Smooth muscle cell (in vitro differentiated cells): ENCODE measurements around the gene TBX18. TPM values are rescaled to one million over a fixed set of nuclear protein-coding genes. Genes with fewer than 3 reads are reported as not detected.
A peak's percentile ranks its signal among the peaks of the same experiment; 100 is the strongest.

Experiments
- DNase-seq: peaks from one replicate; lab custom pipeline; 2025; ENCODE audit not compliant: unreplicated experiment; lab: John Stamatoyannopoulos, UW
- H2AFZ ChIP-seq: fragments of 200-600 bp; sonication (generic); 2 replicates; pipeline ENCODE4 v1.6.0; 2016; ENCODE audit warnings: antibody characterized with exemption, low read depth, mild to moderate bottlenecking
- H3F3A ChIP-seq: fragments of 200-600 bp; sonication (generic); 2 replicates; pipeline ENCODE4 v1.6.0; 2017; ENCODE audit warnings: antibody characterized with exemption, low read depth
- H3K27ac ChIP-seq: fragments of 200-600 bp; sonication (generic); 2 replicates; pipeline ENCODE4 v1.5.1; 2016; ENCODE audit warnings: low read depth, mild to moderate bottlenecking
- H3K27me3 ChIP-seq: fragments of 200-600 bp; sonication (generic); 2 replicates; pipeline ENCODE4 v1.6.1; 2016; ENCODE audit warnings: low read depth, mild to moderate bottlenecking
- H3K36me3 ChIP-seq: fragments of 200-600 bp; sonication (generic); 2 replicates; pipeline ENCODE4 v1.5.1; 2016; ENCODE audit warnings: low read depth
- H3K4me1 ChIP-seq: fragments of 200-600 bp; sonication (generic); 2 replicates; pipeline ENCODE4 v1.5.1; 2016; ENCODE audit warnings: low read depth
- H3K4me2 ChIP-seq: fragments of 200-600 bp; sonication (generic); 2 replicates; pipeline ENCODE4 v1.6.0; 2016; ENCODE audit warnings: mild to moderate bottlenecking
- H3K4me3 ChIP-seq: fragments of 200-600 bp; sonication (generic); 2 replicates; pipeline ENCODE4 v1.5.1; 2016; ENCODE audit warnings: mild to moderate bottlenecking
- H3K79me2 ChIP-seq: fragments of 200-600 bp; sonication (generic); 2 replicates; pipeline ENCODE4 v1.6.0; 2016; ENCODE audit warnings: low read depth, mild to moderate bottlenecking
- H3K9ac ChIP-seq: fragments of 200-600 bp; sonication (generic); 2 replicates; pipeline ENCODE4 v1.6.0; 2016; ENCODE audit warnings: low read depth
- H3K9me3 ChIP-seq: fragments of 200-600 bp; sonication (generic); replicated peaks from 2 replicates; pipeline ENCODE4 v1.5.1; 2016; ENCODE audit warnings: low read depth
- H4K20me1 ChIP-seq: fragments of 200-600 bp; sonication (generic); 2 replicates; pipeline ENCODE4 v1.6.0; 2016; ENCODE audit warnings: low read depth
- WGBS: methylation state at CpG from one replicate; pipeline ENCODE4 v1.1.7; 2016; ENCODE audit warnings: low lambda C conversion rate; 5-methylcytosine and 5-hydroxymethylcytosine counted together
- polyA plus RNA-seq: library from polyadenylated mRNA; unstranded; fragments of >200 nt; fragmentation: Nextera tagmentation; extraction: Ambion mirVana; gene quantifications from 2 replicates; pipeline ENCODE4 v1.2.1, GENCODE V29; 2016
- total RNA-seq: library from RNA; depleted of rRNA; stranded (reverse); fragments of >200 nt; gene quantifications from 2 replicates; pipeline ENCODE4 v1.2.3, GENCODE V29; 2014
- TF ChIP-seq, protein P1 (sequence below): fragments of 200-600 bp; sonication (generic); IDR thresholded peaks from 2 replicates; pipeline ENCODE4 v1.5.1; 2017; ENCODE audit warnings: borderline replicate concordance, mild to moderate bottlenecking, antibody characterized with exemption; ENCODE audit not compliant: insufficient read depth, poor library complexity, severe bottlenecking

TBX18 gene
- total and polyA plus RNA-seq, 2 experiments from 2014 or later = 0.59 to 2.3 TPM

- H3K27me3 ChIP-seq = peaks cover 90% of the 10 kb centered on the region
- peak overlapping the region; percentile 86 for H2AFZ ChIP-seq
- no peak for DNase-seq
- no peak overlapping the region for H3K9ac ChIP-seq
- H3K9me3 ChIP-seq = no peaks in the 10 kb centered on the region
- no peaks in the 10 kb centered on the region for H3F3A ChIP-seq
- H3K4me2 ChIP-seq = peak overlapping the region; percentile 84
- H3K4me1 ChIP-seq = peaks cover 6% of the 10 kb centered on the region
- no peak overlapping the region for H3K27ac ChIP-seq
- H4K20me1 ChIP-seq = no peaks in the 10 kb centered on the region
- H3K4me3 ChIP-seq = peak overlapping the region; percentile 57
- 2% methylated on average over 72 of the region's 74 CpGs for WGBS
- TF ChIP-seq, protein P1, sequence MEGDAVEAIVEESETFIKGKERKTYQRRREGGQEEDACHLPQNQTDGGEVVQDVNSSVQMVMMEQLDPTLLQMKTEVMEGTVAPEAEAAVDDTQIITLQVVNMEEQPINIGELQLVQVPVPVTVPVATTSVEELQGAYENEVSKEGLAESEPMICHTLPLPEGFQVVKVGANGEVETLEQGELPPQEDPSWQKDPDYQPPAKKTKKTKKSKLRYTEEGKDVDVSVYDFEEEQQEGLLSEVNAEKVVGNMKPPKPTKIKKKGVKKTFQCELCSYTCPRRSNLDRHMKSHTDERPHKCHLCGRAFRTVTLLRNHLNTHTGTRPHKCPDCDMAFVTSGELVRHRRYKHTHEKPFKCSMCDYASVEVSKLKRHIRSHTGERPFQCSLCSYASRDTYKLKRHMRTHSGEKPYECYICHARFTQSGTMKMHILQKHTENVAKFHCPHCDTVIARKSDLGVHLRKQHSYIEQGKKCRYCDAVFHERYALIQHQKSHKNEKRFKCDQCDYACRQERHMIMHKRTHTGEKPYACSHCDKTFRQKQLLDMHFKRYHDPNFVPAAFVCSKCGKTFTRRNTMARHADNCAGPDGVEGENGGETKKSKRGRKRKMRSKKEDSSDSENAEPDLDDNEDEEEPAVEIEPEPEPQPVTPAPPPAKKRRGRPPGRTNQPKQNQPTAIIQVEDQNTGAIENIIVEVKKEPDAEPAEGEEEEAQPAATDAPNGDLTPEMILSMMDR = peak; percentile 9
- no peaks in the 10 kb centered on the region for H3K79me2 ChIP-seq
- no peaks in the 10 kb centered on the region for H3K36me3 ChIP-seq
Measured at GRCh38 chr6:84763003-84763885, 1.2 kb downstream of the TBX18 start.

- H3K27me3 ChIP-seq = peaks cover 81% of the 10 kb centered on the region
- no peaks in the 10 kb centered on the region for H3K9me3 ChIP-seq
- peak overlapping the region; percentile 84 for H3K4me2 ChIP-seq
- peaks cover 6% of the 10 kb centered on the region for H3K4me1 ChIP-seq
- no peak overlapping the region for H3K27ac ChIP-seq
- H4K20me1 ChIP-seq = no peaks in the 10 kb centered on the region
- no peaks in the 10 kb centered on the region for H3K79me2 ChIP-seq
- TF ChIP-seq, protein P1 = peak; percentile 5
- H3K4me3 ChIP-seq = peak overlapping the region; percentile 57
- H2AFZ ChIP-seq = peak overlapping the region; percentile 86
- DNase-seq = no peak
- no peak overlapping the region for H3K9ac ChIP-seq
- H3F3A ChIP-seq = no peaks in the 10 kb centered on the region
- H3K36me3 ChIP-seq = no peaks in the 10 kb centered on the region
- WGBS = 15% methylated on average over 40 of the region's 40 CpGs
Measured at GRCh38 chr6:84762220-84763002, 2.0 kb downstream of the TBX18 start.

GRCh38 chr6:84758486-84758885 is 5.9 kb downstream of the TBX18 start:
- Histone ChIP-seq H3K4me1 (peaks cover 4% of the 10 kb centered on the region), H3K9me3 (no peaks in the 10 kb centered on the region), H3K36me3 (no peaks in the 10 kb centered on the region), H3K4me2 (no peak overlapping the region), H3K4me3 (no peak overlapping the region), H3K79me2 (no peaks in the 10 kb centered on the region), H2AFZ (no peak overlapping the region), H3K27ac (no peak overlapping the region), H3K27me3 (peaks cover 51% of the 10 kb centered on the region), H3F3A (no peaks in the 10 kb centered on the region), H4K20me1 (no peaks in the 10 kb centered on the region), H3K9ac (no peak overlapping the region)
- TF ChIP-seq, protein P1 = no peak
- DNase-seq = no peak
